ENCODE measurements around the gene USP31.
"Not testable (repeated sequence)": the region's sequence is repeated elsewhere in the genome, so short reads cannot be mapped to it uniquely, and the experiment has no call there.

The USP31 gene

DNA sequence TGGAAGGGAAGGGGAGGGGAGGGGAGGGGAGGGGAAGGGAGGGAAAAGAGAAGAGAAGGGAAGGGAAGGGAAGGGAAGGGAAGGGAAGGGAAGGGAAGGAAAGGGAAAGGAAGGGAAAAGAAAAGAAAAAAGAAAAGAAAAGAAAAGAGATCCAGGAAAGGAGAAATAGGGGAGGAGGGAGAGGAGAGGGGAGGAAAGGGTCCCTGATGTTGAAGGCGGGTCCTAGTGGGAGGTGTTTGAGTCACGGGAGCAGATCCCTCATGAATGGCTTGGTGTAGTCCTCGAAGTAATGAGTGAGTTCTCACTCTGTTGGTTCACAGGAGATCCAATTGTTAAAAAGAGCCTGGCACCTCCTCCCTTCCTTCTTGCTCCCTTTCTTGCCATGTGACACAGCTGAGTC, 6.9 kb upstream of the USP31 start:
- no peak for DNase-seq (ENCODE audit: low read depth)

DNA sequence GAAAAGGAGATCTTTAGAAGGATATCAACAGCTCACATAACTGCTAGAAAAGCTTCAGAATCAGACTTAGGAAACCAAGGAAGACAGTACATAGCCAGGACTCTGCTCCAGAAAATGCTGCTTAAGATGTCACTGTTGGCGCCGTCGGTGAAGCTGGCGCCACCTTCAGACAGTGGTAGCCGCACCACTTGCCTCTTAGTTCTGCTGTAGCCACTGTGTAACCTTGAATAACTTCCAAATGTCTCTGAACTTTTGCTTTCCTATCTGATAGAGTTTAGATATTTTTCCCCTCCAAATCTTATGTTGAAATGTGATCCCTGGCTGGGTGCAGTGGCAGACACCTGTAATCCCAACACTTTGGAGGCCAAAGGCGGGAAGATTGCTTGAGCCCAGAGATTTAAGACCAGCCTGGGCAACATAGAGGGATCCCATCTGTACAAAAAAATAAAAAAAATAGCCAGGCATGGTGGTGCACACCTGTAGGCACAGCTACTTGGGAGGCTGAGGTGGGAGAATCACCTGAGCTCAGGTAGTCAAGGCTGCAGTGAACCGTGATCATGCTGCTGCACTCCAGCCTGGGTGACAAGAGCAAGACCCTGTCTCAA, 6.3 kb upstream of the USP31 start:
- no peak for DNase-seq (ENCODE audit: low read depth)

DNA sequence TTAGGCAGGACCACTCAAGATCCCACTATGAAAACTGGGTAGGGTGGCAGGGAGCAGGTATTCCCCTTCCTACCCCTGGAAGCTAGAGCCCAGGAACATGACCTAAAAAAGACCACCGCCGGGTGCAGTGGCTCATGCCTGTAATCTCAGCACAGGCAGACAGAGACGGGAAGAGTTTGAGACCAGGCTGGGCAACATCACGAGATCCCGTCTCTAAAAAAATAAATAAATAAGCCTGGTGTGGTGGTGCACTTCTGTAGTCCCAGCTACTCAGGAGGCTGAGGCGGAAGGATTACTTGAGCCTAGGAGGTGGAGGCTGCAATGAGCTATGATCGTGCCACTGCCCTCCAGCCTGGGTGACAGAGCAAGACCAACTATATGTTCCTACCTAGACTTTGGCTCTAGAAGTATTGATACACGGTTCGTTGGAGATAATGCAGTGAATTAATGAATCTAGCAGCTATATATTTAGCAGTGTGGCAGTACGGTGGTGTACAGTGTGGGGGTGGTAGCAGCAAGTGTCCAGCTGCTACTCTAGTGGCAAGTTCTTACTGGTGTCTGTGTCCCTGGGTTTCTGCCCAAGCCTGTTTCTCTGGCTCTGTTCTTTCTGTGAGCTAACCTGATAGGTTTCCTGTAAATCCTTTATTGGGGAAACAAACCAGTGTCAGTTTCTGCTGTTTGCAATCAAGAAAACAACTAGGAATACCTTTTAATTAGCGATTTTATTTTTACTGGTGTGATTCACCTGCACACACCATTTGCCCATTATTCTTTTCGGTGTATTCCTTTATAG, 3.3 kb upstream of the USP31 start:
- DNase-seq (ENCODE audit: low read depth): no peak

DNA sequence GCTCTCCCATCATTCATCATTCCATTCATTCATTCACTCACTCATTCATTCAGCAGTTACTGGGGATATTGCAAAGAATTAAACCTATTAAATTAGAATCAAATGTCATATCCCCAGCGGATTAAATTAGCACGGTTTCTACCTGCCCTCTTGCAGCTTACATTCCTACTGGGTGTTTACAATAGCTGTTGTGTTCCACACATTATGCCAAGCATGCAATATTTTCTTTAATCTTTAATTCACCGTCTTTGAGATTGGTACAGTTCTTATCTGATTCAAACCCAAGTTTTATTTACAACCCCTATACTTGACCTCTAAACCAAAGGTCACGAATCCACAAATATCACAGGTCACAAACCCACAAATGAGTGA, 727 bp upstream of the USP31 start:
- no peak for DNase-seq (ENCODE audit: low read depth)

DNA sequence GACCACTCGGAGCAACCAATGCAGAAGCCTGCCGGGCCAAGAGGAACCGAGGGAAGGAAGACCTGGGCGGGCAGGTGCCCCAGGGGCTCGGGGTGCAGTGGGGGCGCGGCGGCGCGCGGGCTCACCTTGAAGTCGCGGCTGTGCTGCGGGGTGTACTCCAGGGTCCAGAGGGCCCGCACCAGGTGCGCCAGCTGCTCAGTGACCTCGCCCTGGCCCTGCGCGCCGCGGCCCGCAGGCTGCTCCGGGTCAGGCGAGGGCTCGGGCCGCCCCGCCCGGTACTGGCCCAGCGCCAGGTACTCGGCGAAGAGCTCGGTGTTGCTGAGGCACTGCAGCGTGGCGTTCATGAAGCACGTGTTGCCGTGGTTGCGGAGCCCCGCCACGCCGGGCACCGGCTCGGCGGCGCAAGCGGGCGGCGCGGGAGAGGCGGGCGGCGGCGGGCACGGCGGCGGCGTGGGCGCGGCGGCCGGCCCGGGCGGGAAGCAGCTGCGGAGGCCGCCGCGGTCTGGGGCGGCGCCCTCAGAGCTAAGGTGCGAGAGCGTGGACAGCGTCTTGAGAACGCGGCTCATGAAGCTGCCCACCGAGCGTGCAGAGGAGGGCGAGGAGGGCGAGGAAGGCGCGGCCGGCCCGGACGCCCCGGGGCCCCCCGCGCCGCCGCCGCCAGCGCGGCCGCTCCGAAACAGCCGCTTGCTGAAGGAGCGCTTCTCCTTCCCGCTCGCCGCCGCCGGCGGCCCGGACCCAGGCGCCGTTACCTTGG, 562 bp downstream of the USP31 start:
- peak; percentile 43 for DNase-seq (ENCODE audit: low read depth)

DNA sequence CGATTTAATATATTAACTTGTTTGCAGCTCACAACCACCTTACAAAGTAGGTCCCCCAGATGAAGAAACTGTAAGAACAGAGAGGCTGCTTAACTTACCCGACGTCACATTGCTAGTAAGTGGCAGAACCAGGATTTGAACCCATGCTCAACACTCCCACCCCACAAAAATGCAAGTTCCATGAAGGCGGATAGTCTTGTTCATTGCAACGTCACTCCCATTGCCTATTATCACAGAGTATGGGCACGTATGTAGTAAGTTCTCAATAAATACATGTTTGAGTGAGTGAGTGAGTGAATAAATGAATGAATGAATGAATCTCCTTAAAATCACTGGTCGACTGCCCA, 1.1 kb downstream of the USP31 start:
- no peak for DNase-seq (ENCODE audit: low read depth)

DNA sequence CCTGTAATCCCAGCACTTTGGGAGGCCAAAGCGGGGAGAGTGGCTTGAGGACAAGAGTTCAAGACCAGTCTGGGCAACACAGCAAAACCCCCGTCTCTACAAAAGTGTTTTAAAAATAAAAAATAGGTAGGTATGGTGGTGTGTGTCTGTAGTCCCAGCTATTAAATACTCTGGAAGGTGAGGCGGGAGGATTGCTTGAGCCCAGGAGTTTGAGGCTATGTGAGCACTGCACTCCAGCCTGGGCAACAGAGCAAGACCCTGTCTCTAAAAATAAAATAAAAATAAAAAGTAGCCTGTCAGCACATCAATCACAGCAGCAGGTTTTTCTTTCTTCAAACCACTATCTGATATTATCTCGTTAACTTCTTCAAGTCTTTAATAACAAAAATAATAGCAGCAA, 1.6 kb downstream of the USP31 start:
- DNase-seq (ENCODE audit: low read depth): no peak

DNA sequence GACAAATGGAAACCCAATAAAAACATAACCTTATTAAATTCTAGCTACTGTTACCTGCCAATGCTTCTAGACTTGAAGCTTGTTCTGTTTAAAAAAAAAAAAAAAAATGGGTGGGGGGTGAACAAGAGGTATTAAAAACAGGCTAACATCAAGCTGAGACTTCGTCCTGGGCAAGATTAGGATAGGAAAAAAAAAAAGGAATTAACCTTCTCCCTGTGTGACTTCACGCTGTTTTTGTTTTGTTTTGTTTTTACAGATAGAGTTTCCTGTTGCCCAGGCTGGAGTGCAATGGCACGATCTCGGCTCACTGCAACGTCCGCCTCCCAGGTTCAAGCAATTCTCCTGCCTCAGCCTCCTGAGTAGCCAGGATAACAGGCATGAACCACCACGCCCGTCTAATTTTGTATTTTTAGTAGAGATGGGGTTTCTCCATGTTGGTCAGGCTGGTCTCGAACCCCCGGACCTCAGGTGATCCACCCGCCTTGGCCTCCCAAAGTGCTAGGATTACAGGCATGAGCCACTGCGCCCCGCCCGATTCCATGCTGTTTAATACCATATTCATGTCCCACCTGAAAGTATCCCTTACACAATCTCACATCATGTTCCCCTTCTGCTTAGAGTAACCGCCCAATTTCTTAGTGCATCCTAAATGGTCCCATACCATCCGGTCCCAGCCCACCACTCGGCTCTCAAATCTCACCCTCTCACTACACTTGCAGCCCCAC, 2.2 kb downstream of the USP31 start:
- DNase-seq (ENCODE audit: low read depth): no peak

DNA sequence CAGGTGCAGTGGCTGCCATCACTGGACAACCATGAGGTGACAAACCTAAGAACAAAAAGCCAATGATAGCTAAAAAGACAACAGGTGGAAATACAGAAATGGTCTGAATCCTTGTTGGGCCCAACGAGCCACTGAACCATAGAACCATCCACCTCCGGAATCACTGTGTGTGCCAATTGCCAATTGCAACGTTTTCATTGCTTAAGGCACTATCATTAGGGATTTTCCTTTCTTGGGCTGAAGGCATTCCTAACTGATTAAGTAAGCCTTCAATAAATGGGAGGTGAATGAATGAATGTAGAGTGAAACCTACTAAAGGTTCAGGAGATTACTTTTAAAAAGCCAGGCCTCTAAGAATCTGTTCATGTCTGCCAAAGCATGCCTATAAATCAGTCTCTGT, 3.6 kb downstream of the USP31 start:
- DNase-seq (ENCODE audit: low read depth): no peak

DNA sequence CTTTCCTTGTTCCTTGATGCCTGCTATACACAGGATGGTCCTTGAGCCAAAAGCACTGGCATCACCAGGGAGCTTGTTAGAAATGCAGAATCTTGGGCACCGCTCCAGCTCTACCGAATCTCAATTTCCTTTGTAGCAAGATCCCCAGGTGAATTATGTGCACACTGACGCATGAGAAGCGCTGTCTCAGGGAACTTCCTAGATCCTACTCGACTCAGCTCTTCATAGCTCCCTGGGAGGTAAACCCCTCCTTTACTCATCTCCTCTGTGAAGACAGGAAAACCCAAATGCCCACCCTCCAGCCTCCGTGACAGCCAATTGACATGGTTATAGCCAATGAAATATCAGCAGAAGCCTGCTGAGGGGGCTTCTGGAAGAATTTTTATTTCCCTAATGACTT, 4.1 kb downstream of the USP31 start:
- no peak for DNase-seq (ENCODE audit: low read depth)

DNA sequence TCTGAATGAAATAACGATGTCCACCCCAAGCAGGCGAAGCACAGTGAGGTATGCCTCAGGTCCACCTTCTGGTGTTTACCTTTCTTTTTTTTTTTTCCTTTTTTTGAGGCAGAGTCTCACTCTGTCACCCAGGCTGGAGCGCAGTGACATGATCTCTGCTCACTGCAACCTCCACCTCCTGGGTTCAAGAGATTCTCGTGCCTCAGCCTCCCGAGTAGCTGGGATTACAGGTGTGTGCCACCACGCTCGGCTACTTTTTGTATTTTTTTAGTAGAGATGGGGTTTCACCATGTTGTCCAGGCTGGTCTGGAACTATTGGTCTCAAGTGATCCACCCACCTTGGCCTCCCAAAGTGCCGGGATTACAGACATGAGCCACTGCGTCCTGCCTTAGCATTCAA, 4.9 kb downstream of the USP31 start:
- not testable (repeated sequence) for DNase-seq (ENCODE audit: low read depth)

DNA sequence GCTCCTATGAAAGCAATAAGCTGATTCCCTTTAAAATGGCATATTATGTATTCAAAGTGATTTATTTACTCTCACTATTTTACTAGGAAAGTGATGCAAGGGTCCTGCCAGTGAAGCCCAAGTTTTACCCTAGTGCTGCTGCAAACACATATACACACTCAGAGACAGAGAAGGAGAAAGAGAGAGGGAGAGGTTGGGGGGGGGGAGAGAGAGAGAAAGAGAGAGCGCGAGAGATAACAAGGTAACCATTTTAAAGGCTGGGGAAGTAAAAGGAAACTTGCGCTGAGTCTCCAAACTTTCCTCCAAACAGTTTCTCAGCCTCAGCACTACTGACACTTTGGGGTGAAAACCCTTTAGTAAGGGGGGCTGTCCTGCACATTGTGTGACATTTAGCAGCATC, 5.9 kb downstream of the USP31 start:
- no peak for DNase-seq (ENCODE audit: low read depth)

DNA sequence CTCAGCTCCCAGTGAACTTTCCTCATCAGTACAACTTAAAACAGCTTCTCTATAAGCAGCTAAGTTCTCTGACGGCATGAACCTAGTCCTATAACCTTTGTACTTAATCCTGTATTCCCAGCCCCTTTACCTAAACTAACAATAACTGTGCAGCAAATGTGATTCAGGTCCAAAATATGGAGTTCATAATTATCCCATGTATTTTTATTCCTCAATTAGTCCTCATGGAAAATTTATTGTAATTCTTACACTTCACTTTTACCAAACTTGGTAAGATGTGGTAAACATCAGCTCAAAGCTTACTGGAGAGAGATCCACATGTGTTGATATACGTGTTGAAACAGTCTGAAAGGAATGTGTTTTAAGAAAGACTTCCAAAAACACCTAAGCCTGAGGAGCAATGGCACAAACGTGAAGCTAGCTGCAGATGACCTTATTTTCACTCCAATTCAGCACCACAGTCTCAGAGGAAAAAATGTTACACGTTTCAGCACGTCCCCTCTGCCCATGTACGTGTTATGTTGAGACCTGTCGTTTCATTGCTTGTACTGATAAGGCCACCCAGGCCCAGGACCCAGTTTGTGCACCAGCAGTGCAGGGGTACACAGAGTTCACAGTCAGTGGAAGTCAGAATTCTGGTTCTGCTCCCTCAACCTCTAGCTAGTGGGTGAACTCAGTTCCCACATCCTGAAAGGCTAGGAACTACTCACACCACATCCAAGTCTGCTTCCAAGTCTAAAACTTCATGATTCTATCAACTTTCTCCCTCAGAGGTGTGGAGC, 7.1 kb downstream of the USP31 start:
- no peak for DNase-seq (ENCODE audit: low read depth)

DNA sequence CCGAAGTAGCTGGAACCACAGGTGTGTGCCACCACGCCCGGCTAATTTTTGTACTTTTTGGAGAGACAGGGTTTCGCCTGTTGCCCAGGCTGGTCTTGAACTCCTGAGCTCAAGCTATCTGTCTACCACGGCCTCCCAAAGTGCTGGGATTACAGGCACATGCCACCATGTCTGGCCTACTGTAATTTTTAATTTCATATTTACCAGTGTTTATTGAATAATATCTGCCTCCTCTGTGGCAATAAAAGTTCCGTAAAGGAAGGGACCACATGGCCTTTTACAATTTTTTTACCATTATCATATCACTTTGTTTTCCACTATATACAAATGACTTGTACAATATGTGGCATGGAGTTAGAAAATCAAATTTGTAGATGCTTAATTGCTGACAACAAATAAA, 7.8 kb downstream of the USP31 start:
- DNase-seq (ENCODE audit: low read depth): no peak

DNA sequence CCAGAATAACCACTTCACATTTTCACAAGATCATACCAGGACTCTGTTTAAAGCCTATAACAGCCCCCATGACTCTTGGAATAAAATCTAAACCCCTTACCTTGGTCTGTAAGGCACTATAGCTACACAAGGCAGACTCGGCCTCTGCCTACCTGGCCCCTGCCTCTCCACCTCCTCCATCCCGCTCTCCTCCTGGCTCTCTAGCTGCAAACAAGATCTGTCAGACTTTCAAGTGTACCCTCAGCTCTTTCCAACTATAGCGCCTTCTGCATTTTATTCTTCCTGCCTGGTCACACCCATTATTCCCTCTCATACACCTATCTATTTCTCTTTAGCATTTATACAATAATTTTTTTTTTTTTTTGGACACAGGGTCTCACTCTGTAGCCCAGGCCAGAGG, 8.2 kb downstream of the USP31 start:
- no peak for DNase-seq (ENCODE audit: low read depth)

DNA sequence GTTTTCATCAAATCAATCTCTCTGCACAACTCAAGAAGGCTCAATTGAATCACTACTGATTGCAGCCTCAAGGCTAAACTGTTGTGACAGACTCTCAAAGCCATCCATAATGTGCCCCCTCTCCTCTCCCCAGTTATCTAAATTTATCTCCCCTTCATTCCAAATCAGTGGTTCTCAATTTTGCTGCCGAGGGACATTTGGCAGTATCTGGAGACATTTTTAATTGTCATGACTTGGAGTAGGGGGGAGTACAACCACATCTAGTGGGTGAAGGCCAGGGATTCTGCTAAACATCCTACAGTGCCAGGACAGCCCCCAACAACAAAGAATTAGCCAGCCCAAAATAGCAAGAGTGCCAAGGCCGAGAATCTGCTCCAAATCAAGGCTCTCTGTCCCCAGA, 9.1 kb downstream of the USP31 start:
- no peak for DNase-seq (ENCODE audit: low read depth)

DNA sequence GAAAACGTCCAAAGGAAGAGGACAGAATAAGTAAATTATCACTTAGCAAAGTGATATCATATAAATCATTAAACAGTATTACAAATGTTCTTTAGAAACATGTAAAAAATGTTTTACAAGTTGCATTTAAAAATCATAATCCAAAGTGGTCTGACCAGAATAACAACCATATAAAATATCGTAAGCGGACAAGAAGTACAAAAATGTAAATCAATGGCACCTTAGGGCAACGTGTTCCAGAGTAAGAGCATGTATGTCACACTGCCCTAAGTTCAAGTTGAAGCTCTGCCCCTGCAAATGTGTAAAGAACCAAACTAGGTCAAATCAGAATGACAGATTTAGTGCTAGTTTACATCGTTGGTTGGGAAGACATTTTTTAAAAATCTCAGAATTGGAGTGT, 11.4 kb downstream of the USP31 start:
- DNase-seq (ENCODE audit: low read depth): no peak

DNA sequence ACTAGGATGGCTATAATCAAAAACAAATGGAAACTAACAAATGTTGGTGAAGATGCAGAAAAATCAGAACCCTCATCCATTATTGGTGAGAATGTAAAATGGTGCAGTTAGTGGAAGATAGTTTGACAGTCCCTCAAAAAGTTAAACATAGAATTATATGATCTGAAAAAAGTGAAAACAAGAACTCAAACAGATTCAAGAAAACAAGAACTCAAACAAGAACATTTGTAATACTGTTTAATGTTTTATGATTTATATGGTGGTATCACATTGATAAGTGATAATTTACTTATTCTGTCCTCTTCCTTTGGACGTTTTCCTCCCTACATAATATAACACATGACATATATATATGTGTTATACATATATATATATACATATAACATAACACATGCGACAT, 12.0 kb downstream of the USP31 start:
- no peak for DNase-seq (ENCODE audit: low read depth)

DNA sequence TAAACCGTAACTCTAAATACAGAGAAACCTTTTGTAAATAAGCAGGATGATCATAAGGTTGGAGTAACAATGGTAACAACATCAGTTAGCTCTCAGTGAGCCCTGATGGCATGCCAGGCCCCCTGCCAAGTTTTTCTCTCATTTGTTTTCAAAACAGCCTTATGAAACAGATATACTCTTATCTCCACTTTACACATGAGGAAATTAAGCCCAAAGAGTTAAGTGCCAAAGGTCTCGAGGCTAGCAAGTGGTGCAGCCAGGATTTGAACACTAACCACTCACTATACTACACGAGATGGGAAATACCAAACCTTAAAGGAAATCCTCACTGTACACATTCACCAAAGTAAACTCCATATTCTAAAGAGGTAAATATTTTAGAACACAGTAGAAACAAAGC, 15.0 kb downstream of the USP31 start:
- DNase-seq (ENCODE audit: low read depth): no peak

DNA sequence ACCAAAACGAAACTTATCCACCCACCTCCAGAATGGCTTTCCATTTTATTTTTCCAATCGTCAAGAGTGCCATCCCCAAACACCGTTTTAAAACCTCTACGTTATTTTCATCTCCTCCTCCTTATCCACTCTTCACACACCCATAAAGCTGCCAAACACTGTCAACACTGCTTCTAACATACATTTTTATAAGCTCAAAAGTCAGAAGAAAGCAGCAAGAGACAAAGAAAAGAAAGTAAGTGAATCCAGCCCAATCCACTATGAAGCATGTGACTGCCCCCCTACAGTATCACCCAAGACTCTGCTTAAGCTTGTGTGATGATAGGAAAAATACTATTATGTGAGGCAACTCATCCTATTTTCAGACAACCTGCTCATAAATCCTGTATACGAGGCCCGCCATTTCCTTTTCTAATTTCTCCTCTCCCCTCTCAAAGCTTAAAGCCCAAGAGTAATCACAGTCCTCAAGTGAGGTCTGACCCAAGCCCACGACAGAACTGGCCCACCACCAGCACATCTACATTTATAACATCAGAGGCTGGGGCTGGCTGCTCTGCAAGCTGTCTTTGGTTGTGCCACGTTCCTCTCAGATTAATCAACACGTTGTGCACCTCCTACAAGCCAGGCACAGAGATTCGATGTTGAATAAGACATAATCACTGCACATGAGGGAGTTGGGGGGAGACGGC, 16.3 kb downstream of the USP31 start:
- DNase-seq (ENCODE audit: low read depth): no peak

DNA sequence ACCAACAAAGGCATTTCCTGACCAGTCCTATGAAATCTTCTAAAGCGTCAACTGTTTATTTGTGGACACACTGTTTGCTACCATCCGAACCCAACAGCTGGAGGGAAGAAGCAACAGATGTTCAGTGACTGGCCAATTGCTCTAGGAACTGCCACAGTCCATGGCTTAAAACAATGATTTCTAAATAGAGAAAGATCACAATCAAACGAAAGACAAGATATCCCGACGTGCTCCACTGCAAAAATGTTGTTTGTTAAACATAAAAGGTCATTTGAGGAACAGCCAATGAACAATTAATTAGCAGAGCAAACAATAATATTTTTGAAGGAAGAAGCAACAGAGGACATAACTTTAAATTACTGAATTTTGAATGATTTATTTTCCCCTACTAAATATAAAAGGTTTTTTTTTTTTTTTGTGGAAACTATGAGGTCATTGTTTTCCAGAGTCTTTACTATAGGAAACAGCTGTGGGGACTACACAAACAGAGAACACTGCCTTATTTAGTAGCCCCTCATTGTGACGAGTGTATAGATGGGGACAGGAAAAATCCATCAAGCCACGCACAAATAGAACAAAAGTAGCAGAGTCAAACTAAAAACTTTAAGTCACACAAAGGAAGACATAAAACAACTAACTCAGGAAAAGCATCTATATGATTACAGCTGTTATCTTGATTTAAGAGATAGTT, 17.2 kb downstream of the USP31 start:
- DNase-seq (ENCODE audit: low read depth): no peak
